TTC549 (cell line): ENCODE results near the gene ZNF546.
"Not testable (repeated sequence)": the region's sequence is repeated elsewhere in the genome, so short reads cannot be mapped to it uniquely, and the experiment has no call there.

Experiments used
- FAIRE-seq: peaks from 2 replicates; lab custom pipeline; 2012; peaks lifted over from hg19 to GRCh38; lab: Jason Lieb, UNC

The ZNF546 gene

GRCh38 chr19:39996811-39997637, at the start of gene ZNF546:
TSS of gene ZNF546 (plus strand) at chr19:39997060. CDS start at chr19:39998327, 1,267 bp downstream.
- no peak for FAIRE-seq

GRCh38 chr19:39949026-39949747, 47.7 kb upstream of the ZNF546 start:
- no peak for FAIRE-seq

- FAIRE-seq = no peak
Measured at GRCh38 chr19:39951065-39951650, 45.7 kb upstream of the ZNF546 start.

GRCh38 chr19:39951686-39952085, 45.2 kb upstream of the ZNF546 start:
- FAIRE-seq = no peak

- no peak for FAIRE-seq
Measured at GRCh38 chr19:39953915-39954314, 42.9 kb upstream of the ZNF546 start.

- FAIRE-seq = not testable (repeated sequence)
Measured at GRCh38 chr19:39957886-39958285, 39.0 kb upstream of the ZNF546 start.

GRCh38 chr19:39958942-39959341, 37.9 kb upstream of the ZNF546 start:
- FAIRE-seq = not testable (repeated sequence)

GRCh38 chr19:39959407-39959806, 37.5 kb upstream of the ZNF546 start:
- not testable (repeated sequence) for FAIRE-seq

GRCh38 chr19:39963898-39964297, 33.0 kb upstream of the ZNF546 start:
- no peak for FAIRE-seq

GRCh38 chr19:39966617-39967016, 30.2 kb upstream of the ZNF546 start:
- FAIRE-seq = no peak

GRCh38 chr19:39967561-39967960, 29.3 kb upstream of the ZNF546 start:
- FAIRE-seq = no peak

- no peak for FAIRE-seq
Measured at GRCh38 chr19:39968789-39969188, 28.1 kb upstream of the ZNF546 start.

GRCh38 chr19:39969266-39969665, 27.6 kb upstream of the ZNF546 start:
- no peak for FAIRE-seq

GRCh38 chr19:39969681-39970424, 27.0 kb upstream of the ZNF546 start:
- no peak for FAIRE-seq

GRCh38 chr19:39970425-39970674, 26.5 kb upstream of the ZNF546 start:
- FAIRE-seq = no peak

GRCh38 chr19:39970675-39971379, 26.0 kb upstream of the ZNF546 start, which contains the start of gene PSMC4:
TSS of gene PSMC4 (plus strand) at chr19:39971165. CDS start at chr19:39971203, 38 bp downstream.
- FAIRE-seq = peak; percentile 96

- no peak for FAIRE-seq
Measured at GRCh38 chr19:39971380-39972035, 25.4 kb upstream of the ZNF546 start.

- FAIRE-seq = no peak
Measured at GRCh38 chr19:39974377-39975155, 22.3 kb upstream of the ZNF546 start.

- no peak for FAIRE-seq
Measured at GRCh38 chr19:39982883-39983282, 14.0 kb upstream of the ZNF546 start.

- FAIRE-seq = no peak
Measured at GRCh38 chr19:39983695-39984300, 13.1 kb upstream of the ZNF546 start.
